Thyroid gland (tissue), 4 donors: ENCODE results near the gene PCDHB7. TPM values are rescaled to one million over a fixed set of nuclear protein-coding genes. Genes with fewer than 3 reads are reported as not detected.
"Not testable (repeated sequence)": the region's sequence is repeated elsewhere in the genome, so short reads cannot be mapped to it uniquely, and the experiment has no call there.

Source experiments
- DNase-seq, 2 donors: peaks; one replicate each; pipeline ENCODE4 v3.0.0-alpha.2; 2019
- H3K27ac ChIP-seq, 3 donors: fragments of 200-600 bp; sonication (generic); 1 replicate in 2 of 3; 2 replicates in 1 of 3; pipeline ENCODE4 v1.5.1; 2016 to 2019; ENCODE audit warnings: mild to moderate bottlenecking in 1 of 3, moderate library complexity in 1 of 3
- H3K27me3 ChIP-seq: fragments of 200-600 bp; sonication (generic); one replicate; pipeline ENCODE4 v1.5.1; 2019
- H3K36me3 ChIP-seq, 2 donors: fragments of 200-600 bp; sonication (generic); one replicate each; pipeline ENCODE4 v1.5.1; 2016 to 2019
- H3K4me1 ChIP-seq, 2 donors: fragments of 200-600 bp; sonication (generic); one replicate each; pipeline ENCODE4 v1.5.1; 2017 to 2019
- H3K4me3 ChIP-seq, 3 donors: fragments of 200-600 bp; sonication (generic); replicated peaks in 1 of 3; 1 replicate in 2 of 3; 2 replicates in 1 of 3; pipeline ENCODE4 v1.5.1; 2016; ENCODE audit warnings: mild to moderate bottlenecking in 1 of 3
- H3K9me3 ChIP-seq: fragments of 200-600 bp; sonication (generic); one replicate; pipeline ENCODE4 v1.5.1; 2017
- POLR2A ChIP-seq, 2 donors: fragments of 450-650 bp; IDR thresholded peaks; one replicate each; pipeline ENCODE4 v1.6.1; 2017; ENCODE audit warnings: antibody characterized with exemption in 2 of 2, mild to moderate bottlenecking in 2 of 2, moderate library complexity in 1 of 2
- WGBS, 2 donors: methylation state at CpG; one replicate each; pipeline ENCODE4 v1.1.5; 2017; 5-methylcytosine and 5-hydroxymethylcytosine counted together
- intact Hi-C: fragments of 100-400 bp; cut with DNase I; formaldehyde crosslinking; loops from one replicate; pipeline ENCODE4 v1.15.1; 2023
- total RNA-seq, 4 donors: library from RNA; depleted of rRNA; stranded (reverse); fragments of >200 nt; gene quantifications; one replicate each; pipeline ENCODE4 v1.2.3, GENCODE V29; 2016
- TF ChIP-seq, protein P1 (sequence below), 6 experiments: fragments of 200-600 bp in 3 of 6; fragments of 450-650 bp in 3 of 6; sonication (generic) in 3 of 6; IDR thresholded peaks; one replicate each; pipeline ENCODE4 v1.5.1; 2016 to 2019; ENCODE audit warnings: antibody characterized with exemption in 6 of 6, mild to moderate bottlenecking in 2 of 6, inconsistent platforms in 1 of 6, moderate library complexity in 1 of 6

PCDHB7 gene
- total RNA-seq, 4 donors from 2014 or later, result 0.67 to 2.8 (median 2.1) TPM

DNA sequence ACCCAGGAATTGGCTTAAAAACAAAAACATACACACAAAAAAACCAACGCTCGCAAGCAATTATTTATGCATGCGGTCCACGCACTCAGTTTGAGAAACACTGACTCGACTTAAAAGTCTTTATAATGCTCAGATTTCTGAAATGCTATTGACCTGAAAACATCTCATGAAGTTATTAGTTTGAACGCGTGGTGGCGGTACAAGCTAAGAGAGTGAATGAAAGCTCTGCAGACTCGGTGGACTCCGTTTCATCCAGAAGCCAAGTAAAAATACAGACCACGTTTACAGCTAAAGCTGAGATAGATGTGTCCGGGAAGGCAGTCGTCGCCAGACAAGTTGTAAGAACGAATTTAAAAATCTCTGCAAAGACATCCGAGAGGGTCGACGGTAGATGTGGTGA is 22.6 kb upstream of the PCDHB7 start, which contains the start of gene PCDHB6:
Gene PCDHB6 (plus strand): TSS at position 246 of the 400 bp plus-strand sequence. CDS start 201 bp downstream, outside the sequence.
- H3K4me3 ChIP-seq, result no peak within 1 kb of the TSS
- no peaks in the 10 kb centered on the region for H3K27me3 ChIP-seq
- no peaks in the 10 kb centered on the region for H3K36me3 ChIP-seq
- DNase-seq, result no peak
- no peaks in the 10 kb centered on the region for H3K9me3 ChIP-seq
- H3K27ac ChIP-seq, result no peak within 1 kb of the TSS
- intact Hi-C loops, result no loop called here
- WGBS, 2 donors, result 8 to 30% methylated on average over 18 of the region's 18 CpGs
- no peaks in the 10 kb centered on the region for H3K4me1 ChIP-seq
- no peak for TF ChIP-seq POLR2A (IDR thresholded peaks at IDR 0.05)
- TF ChIP-seq, protein P1, sequence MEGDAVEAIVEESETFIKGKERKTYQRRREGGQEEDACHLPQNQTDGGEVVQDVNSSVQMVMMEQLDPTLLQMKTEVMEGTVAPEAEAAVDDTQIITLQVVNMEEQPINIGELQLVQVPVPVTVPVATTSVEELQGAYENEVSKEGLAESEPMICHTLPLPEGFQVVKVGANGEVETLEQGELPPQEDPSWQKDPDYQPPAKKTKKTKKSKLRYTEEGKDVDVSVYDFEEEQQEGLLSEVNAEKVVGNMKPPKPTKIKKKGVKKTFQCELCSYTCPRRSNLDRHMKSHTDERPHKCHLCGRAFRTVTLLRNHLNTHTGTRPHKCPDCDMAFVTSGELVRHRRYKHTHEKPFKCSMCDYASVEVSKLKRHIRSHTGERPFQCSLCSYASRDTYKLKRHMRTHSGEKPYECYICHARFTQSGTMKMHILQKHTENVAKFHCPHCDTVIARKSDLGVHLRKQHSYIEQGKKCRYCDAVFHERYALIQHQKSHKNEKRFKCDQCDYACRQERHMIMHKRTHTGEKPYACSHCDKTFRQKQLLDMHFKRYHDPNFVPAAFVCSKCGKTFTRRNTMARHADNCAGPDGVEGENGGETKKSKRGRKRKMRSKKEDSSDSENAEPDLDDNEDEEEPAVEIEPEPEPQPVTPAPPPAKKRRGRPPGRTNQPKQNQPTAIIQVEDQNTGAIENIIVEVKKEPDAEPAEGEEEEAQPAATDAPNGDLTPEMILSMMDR (IDR thresholded peaks at IDR 0.05), result peak in 1 of 6 experiments; percentile 7

DNA sequence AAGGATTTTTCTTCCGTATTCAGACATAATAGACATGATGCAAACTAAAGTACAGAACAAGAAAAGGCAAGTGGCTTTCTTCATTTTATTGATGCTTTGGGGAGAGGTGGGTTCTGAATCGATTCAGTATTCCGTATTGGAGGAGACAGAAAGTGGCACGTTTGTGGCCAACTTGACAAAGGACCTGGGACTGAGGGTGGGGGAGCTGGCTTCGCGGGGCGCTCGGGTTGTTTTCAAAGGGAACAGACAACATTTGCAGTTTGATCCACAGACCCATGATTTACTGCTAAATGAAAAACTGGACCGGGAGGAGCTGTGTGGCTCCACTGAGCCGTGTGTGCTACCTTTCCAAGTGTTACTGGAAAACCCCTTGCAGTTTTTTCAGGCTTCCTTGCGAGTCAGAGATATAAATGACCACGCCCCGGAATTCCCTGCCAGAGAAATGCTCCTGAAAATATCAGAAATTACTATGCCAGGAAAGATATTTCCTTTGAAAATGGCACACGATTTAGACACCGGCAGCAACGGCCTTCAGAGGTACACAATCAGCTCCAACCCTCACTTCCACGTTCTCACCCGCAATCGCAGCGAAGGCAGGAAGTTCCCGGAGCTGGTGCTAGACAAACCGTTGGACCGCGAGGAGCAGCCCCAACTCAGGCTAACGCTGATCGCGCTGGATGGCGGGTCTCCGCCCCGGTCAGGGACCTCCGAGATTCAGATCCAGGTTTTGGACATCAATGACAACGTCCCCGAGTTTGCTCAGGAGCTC is 22.0 kb upstream of the PCDHB7 start:
- DNase-seq, result no peak
- Histone ChIP-seq H3K4me3 (no peak overlapping the region), H3K27ac (no peak overlapping the region), H3K36me3 (no peaks in the 10 kb centered on the region), H3K27me3 (no peaks in the 10 kb centered on the region), H3K9me3 (no peaks in the 10 kb centered on the region), H3K4me1 (no peaks in the 10 kb centered on the region)
- intact Hi-C loops, result no loop called here
- 34 to 61% methylated on average over 19 to 33 of the region's 33 CpGs for WGBS, 2 donors
- TF ChIP-seq, protein P1 (IDR thresholded peaks at IDR 0.05), result no peak
- no peak for TF ChIP-seq POLR2A (IDR thresholded peaks at IDR 0.05)

DNA sequence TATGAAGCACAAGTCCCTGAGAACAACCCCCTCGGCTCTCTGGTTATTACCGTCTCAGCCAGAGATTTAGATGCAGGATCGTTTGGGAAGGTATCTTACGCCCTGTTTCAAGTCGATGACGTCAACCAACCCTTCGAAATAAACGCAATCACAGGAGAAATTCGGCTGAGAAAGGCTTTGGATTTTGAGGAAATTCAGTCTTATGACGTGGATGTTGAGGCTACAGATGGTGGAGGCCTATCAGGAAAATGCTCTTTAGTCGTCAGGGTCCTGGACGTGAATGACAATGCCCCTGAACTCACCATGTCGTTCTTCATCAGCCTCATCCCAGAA is 21.5 kb upstream of the PCDHB7 start:
- no peaks in the 10 kb centered on the region for H3K4me1 ChIP-seq
- DNase-seq, result no peak
- H3K27ac ChIP-seq, result no peak overlapping the region
- intact Hi-C loops, result no loop called here
- TF ChIP-seq, protein P1 (IDR thresholded peaks at IDR 0.05), result no peak
- TF ChIP-seq POLR2A (IDR thresholded peaks at IDR 0.05), result no peak
- no peaks in the 10 kb centered on the region for H3K9me3 ChIP-seq
- 24 to 74% methylated on average over 13 of the region's 13 CpGs for WGBS, 2 donors
- H3K36me3 ChIP-seq, result no peaks in the 10 kb centered on the region
- no peaks in the 10 kb centered on the region for H3K27me3 ChIP-seq
- H3K4me3 ChIP-seq, result no peak overlapping the region

DNA sequence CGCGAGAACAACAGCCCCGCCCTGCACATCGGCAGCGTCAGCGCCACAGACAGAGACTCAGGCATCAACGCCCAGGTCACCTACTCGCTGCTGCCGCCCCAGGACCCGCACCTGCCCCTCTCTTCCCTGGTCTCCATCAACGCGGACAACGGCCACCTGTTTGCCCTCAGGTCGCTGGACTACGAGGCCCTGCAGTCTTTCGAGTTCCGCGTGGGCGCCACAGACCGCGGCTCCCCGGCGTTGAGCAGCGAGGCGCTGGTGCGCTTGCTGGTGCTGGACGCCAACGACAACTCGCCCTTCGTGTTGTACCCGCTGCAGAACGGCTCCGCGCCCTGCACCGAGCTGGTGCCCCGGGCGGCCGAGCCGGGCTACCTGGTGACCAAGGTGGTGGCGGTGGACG is 20.8 kb upstream of the PCDHB7 start:
- intact Hi-C loops, H3K4me3 ChIP-seq, H3K36me3 ChIP-seq, H3K27me3 ChIP-seq, H3K9me3 ChIP-seq, H3K27ac ChIP-seq, H3K4me1 ChIP-seq, DNase-seq: not testable (repeated sequence)
- 15 to 59% methylated on average over 6 to 19 of the region's 41 CpGs for WGBS, 2 donors

DNA sequence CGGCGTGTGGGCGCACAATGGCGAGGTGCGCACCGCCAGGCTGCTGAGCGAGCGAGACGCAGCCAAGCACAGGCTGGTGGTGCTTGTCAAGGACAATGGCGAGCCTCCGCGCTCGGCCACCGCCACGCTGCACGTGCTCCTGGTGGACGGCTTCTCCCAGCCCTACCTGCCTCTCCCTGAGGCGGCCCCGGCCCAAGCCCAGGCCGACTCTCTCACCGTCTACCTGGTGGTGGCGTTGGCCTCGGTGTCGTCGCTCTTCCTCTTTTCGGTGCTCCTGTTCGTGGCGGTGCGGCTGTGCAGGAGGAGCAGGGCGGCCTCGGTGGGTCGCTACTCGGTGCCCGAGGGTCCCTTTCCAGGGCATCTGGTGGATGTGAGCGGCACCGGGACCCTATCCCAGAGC is 20.3 kb upstream of the PCDHB7 start:
- H3K9me3 ChIP-seq, DNase-seq, intact Hi-C loops, H3K27ac ChIP-seq, H3K27me3 ChIP-seq, H3K4me3 ChIP-seq, H3K36me3 ChIP-seq, H3K4me1 ChIP-seq: not testable (repeated sequence)
- WGBS, 2 donors, result 26 to 59% methylated on average over 20 to 23 of the region's 36 CpGs

DNA sequence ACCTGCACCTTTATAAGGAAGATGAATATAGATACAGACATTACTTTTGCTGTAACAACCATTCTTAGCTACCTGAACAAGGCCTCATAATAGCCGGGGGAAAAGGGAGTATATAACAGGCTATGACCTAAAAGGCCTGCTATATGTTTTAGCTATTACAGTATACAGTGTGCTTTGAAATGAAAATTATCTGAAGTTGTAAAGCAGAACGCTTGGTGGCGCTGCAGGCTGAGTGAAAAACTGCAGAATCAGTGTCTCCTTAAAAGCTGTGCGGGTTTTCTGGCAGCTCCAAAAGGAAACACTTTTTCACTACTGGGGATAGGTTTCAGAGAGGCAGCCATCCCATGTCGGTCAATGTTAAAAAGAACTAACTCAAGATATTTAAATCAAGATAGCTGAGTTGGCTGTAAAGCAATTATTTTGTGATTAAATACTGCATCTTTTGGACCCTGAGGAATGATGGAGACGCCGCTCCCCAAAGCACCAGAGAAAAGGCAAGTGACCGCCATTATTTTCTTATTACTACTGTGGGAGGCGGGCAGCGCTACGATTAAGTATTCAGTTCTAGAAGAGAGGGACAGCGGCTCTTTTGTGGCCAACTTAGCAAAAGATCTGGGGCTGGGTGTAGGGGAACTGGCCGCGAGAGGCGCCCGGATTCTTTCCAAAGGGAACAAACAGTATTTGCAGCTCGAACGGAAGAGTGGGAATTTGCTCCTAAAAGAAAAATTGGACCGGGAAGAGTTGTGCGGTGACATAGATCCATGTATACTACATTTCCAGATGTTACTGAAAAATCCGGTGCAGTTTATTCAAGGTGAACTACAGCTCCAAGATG is 16.7 kb upstream of the PCDHB7 start:
- no peak for TF ChIP-seq POLR2A (IDR thresholded peaks at IDR 0.05)
- TF ChIP-seq, protein P1 (IDR thresholded peaks at IDR 0.05), result no peak
- Histone ChIP-seq H3K36me3 (no peaks in the 10 kb centered on the region), H3K9me3 (no peaks in the 10 kb centered on the region), H3K4me1 (no peaks in the 10 kb centered on the region), H3K27ac (no peak overlapping the region), H3K4me3 (no peak overlapping the region), H3K27me3 (no peaks in the 10 kb centered on the region)
- no peak for DNase-seq
- intact Hi-C loops, result no loop called here
- WGBS, 2 donors, result 23 to 55% methylated on average over 21 of the region's 21 CpGs

DNA sequence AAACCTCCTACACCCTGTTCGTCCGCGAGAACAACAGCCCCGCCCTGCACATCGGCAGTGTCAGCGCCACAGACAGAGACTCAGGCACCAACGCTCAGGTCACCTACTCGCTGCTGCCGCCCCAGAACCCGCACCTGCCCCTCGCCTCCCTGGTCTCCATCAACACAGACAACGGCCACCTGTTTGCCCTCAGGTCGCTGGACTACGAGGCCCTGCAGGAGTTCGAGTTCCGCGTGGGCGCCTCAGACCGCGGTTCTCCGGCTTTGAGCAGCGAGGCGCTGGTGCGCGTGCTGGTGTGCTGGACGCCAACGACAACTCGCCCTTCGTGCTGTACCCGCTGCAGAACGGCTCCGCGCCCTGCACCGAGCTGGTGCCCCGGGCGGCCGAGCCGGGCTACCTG is 15.1 kb upstream of the PCDHB7 start:
- H3K27ac ChIP-seq, H3K9me3 ChIP-seq, H3K36me3 ChIP-seq, H3K4me1 ChIP-seq, H3K27me3 ChIP-seq, DNase-seq, intact Hi-C loops, H3K4me3 ChIP-seq: not testable (repeated sequence)
- whole genome bisulfite sequencing, 2 donors, result 21 to 28% methylated on average over 11 to 12 of the region's 38 CpGs

DNA sequence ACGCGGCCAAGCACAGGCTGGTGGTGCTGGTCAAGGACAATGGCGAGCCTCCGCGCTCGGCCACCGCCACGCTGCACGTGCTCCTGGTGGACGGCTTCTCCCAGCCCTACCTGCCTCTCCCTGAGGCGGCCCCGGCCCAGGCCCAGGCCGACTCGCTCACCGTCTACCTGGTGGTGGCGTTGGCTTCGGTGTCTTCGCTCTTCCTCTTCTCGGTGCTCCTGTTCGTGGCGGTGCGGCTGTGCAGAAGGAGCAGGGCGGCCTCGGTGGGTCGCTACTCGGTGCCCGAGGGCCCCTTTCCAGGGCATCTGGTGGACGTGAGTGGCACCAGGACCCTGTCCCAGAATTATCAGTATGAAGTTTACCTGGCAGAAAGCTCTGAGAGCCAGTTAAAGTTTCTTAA is 14.5 kb upstream of the PCDHB7 start:
- H3K4me1 ChIP-seq, H3K27ac ChIP-seq, H3K36me3 ChIP-seq, H3K9me3 ChIP-seq, H3K27me3 ChIP-seq, H3K4me3 ChIP-seq, intact Hi-C loops, DNase-seq: not testable (repeated sequence)
- 39 to 53% methylated on average over 5 to 7 of the region's 28 CpGs for WGBS, 2 donors
